Measurements from ENCODE around the gene MPHOSPH6.

The MPHOSPH6 gene

GRCh38 chr16:82133798-82134197, 36.2 kb downstream of the MPHOSPH6 start:
- Histone ChIP-seq H3K4me3 (ENCODE audit: low read length) (no peak overlapping the region), H3K9ac (ENCODE audit: low read length) (no peak overlapping the region), H3K9me2 (replicated peaks; ENCODE audit: insufficient read depth, low read length) (no peaks in the 10 kb centered on the region), H3K9me3 (replicated peaks; ENCODE audit: insufficient read depth, low read length) (no peaks in the 10 kb centered on the region), H3K79me2 (ENCODE audit: low read length) (no peaks in the 10 kb centered on the region), H3K36me3 (replicated peaks; ENCODE audit: insufficient read depth, low read length) (no peaks in the 10 kb centered on the region), H3K4me1 (ENCODE audit: low read length) (peaks cover 5% of the 10 kb centered on the region; the same call in 1 of the 2 replicates), H4K20me1 (ENCODE audit: insufficient read depth, low read length) (no peaks in the 10 kb centered on the region), H3K27me3 (replicated peaks; ENCODE audit: insufficient read depth, low read length) (no peaks in the 10 kb centered on the region), H3K4me2 (ENCODE audit: low read depth, low read length) (no peak overlapping the region), H2AFZ (ENCODE audit: low read length) (no peak overlapping the region), H3F3A (ENCODE audit: insufficient read depth, low read length) (no peaks in the 10 kb centered on the region), H3K27ac (ENCODE audit: low read length) (no peak overlapping the region)
- TF ChIP-seq EZH2 (optimal IDR thresholded peaks at IDR 0.05; ENCODE audit: low read depth, low read length) = no peak
- DNase-seq = no peak

DNA sequence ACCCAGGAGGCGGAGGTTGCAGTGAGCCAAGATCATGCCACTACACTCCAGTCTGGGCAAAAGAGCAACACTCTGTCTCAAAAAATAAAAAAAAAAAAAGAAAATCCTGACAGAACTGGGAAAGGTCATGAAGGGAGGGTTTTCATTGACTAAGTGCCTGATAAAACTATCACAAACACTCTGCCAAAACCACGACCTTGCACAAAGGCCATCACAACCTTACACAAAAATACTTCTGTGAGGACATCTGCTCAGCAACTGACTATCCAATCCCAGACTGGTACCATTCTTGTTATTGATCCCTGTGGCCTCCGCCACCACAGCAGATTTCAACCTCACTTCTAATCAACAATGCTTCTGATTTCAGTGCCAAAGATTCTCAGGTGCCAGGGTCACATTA, 40.1 kb downstream of the MPHOSPH6 start:
- H3K4me1 ChIP-seq (ENCODE audit: low read length) = peaks cover 5% of the 10 kb centered on the region; the same call in 1 of the 2 replicates
- no peak overlapping the region for H2AFZ ChIP-seq (ENCODE audit: low read length)
- no peak for DNase-seq
- H3K79me2 ChIP-seq (ENCODE audit: low read length) = no peaks in the 10 kb centered on the region
- H3K9me2 ChIP-seq (replicated peaks; ENCODE audit: insufficient read depth, low read length) = no peaks in the 10 kb centered on the region
- H3K36me3 ChIP-seq (replicated peaks; ENCODE audit: insufficient read depth, low read length) = no peaks in the 10 kb centered on the region
- H3K4me2 ChIP-seq (ENCODE audit: low read depth, low read length) = no peak overlapping the region
- no peaks in the 10 kb centered on the region for H4K20me1 ChIP-seq (ENCODE audit: insufficient read depth, low read length)
- no peaks in the 10 kb centered on the region for H3K27me3 ChIP-seq (replicated peaks; ENCODE audit: insufficient read depth, low read length)
- H3K27ac ChIP-seq (ENCODE audit: low read length) = no peak overlapping the region
- TF ChIP-seq EZH2phosphoT487 (IDR thresholded peaks at IDR 0.05; ENCODE audit: low read length) (no peak), EZH2 (optimal IDR thresholded peaks at IDR 0.05; ENCODE audit: low read depth, low read length) (no peak)
- TF ChIP-seq, protein P1, sequence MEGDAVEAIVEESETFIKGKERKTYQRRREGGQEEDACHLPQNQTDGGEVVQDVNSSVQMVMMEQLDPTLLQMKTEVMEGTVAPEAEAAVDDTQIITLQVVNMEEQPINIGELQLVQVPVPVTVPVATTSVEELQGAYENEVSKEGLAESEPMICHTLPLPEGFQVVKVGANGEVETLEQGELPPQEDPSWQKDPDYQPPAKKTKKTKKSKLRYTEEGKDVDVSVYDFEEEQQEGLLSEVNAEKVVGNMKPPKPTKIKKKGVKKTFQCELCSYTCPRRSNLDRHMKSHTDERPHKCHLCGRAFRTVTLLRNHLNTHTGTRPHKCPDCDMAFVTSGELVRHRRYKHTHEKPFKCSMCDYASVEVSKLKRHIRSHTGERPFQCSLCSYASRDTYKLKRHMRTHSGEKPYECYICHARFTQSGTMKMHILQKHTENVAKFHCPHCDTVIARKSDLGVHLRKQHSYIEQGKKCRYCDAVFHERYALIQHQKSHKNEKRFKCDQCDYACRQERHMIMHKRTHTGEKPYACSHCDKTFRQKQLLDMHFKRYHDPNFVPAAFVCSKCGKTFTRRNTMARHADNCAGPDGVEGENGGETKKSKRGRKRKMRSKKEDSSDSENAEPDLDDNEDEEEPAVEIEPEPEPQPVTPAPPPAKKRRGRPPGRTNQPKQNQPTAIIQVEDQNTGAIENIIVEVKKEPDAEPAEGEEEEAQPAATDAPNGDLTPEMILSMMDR (IDR thresholded peaks at IDR 0.05; ENCODE audit: low read length) = no peak
- no peak overlapping the region for H3K9ac ChIP-seq (ENCODE audit: low read length)
- H3K4me3 ChIP-seq (ENCODE audit: low read length) = no peak overlapping the region
- no peaks in the 10 kb centered on the region for H3F3A ChIP-seq (ENCODE audit: insufficient read depth, low read length)
- H3K9me3 ChIP-seq (replicated peaks; ENCODE audit: insufficient read depth, low read length) = no peaks in the 10 kb centered on the region

DNA sequence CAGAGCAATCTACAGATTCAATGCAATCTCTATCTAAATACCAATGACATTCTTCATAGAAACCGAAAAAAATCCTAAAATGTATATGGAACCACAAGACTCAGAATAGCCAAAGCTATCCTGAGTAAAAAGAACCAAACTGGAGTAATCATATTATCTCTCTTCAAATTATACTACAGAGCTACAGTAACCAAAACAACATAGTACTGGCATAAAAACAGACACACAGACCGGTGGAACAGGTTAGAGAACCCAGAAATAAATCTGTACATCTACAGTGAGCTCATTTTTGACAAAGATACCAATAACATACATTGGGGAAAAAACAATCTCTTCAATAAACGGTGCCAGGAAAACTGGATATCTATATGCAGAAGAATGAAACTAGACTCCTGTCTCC, 45.4 kb downstream of the MPHOSPH6 start:
- no peaks in the 10 kb centered on the region for H3K9me3 ChIP-seq (replicated peaks; ENCODE audit: insufficient read depth, low read length)

GRCh38 chr16:82119405-82119804, 50.6 kb downstream of the MPHOSPH6 start:
- H2AFZ ChIP-seq (ENCODE audit: low read length) = no peak overlapping the region
- H3K27ac ChIP-seq (ENCODE audit: low read length) = no peak overlapping the region
- H3K9me2 ChIP-seq (replicated peaks; ENCODE audit: insufficient read depth, low read length) = no peaks in the 10 kb centered on the region
- H3K4me3 ChIP-seq (ENCODE audit: low read length) = no peak overlapping the region
- no peaks in the 10 kb centered on the region for H3F3A ChIP-seq (ENCODE audit: insufficient read depth, low read length)
- no peaks in the 10 kb centered on the region for H3K79me2 ChIP-seq (ENCODE audit: low read length)
- no peak for TF ChIP-seq EZH2phosphoT487 (IDR thresholded peaks at IDR 0.05; ENCODE audit: low read length)
- TF ChIP-seq EZH2 (optimal IDR thresholded peaks at IDR 0.05; ENCODE audit: low read depth, low read length) = no peak
- TF ChIP-seq, protein P1 (IDR thresholded peaks at IDR 0.05; ENCODE audit: low read length) = no peak
- no peaks in the 10 kb centered on the region for H3K36me3 ChIP-seq (replicated peaks; ENCODE audit: insufficient read depth, low read length)
- no peaks in the 10 kb centered on the region for H3K4me1 ChIP-seq (ENCODE audit: low read length)
- no peaks in the 10 kb centered on the region for H3K27me3 ChIP-seq (replicated peaks; ENCODE audit: insufficient read depth, low read length)
- H3K9me3 ChIP-seq (replicated peaks; ENCODE audit: insufficient read depth, low read length) = no peaks in the 10 kb centered on the region
- no peaks in the 10 kb centered on the region for H4K20me1 ChIP-seq (ENCODE audit: insufficient read depth, low read length)
- H3K4me2 ChIP-seq (ENCODE audit: low read depth, low read length) = no peak overlapping the region
- no peak for DNase-seq
- no peak overlapping the region for H3K9ac ChIP-seq (ENCODE audit: low read length)

More for the DNA sequence above, 45.4 kb downstream of the MPHOSPH6 start:
- DNase-seq = no peak
- TF ChIP-seq, protein P1 (IDR thresholded peaks at IDR 0.05; ENCODE audit: low read length) = no peak
- TF ChIP-seq EZH2phosphoT487 (IDR thresholded peaks at IDR 0.05; ENCODE audit: low read length) (no peak), EZH2 (optimal IDR thresholded peaks at IDR 0.05; ENCODE audit: low read depth, low read length) (no peak)
- Histone ChIP-seq H3K27ac (ENCODE audit: low read length) (no peak overlapping the region), H3K4me3 (ENCODE audit: low read length) (no peak overlapping the region), H3K27me3 (replicated peaks; ENCODE audit: insufficient read depth, low read length) (no peaks in the 10 kb centered on the region), H2AFZ (ENCODE audit: low read length) (no peak overlapping the region), H4K20me1 (ENCODE audit: insufficient read depth, low read length) (no peaks in the 10 kb centered on the region), H3F3A (ENCODE audit: insufficient read depth, low read length) (no peaks in the 10 kb centered on the region), H3K9ac (ENCODE audit: low read length) (no peak overlapping the region), H3K79me2 (ENCODE audit: low read length) (no peaks in the 10 kb centered on the region), H3K4me1 (ENCODE audit: low read length) (no peaks in the 10 kb centered on the region), H3K4me2 (ENCODE audit: low read depth, low read length) (no peak overlapping the region), H3K9me2 (replicated peaks; ENCODE audit: insufficient read depth, low read length) (no peaks in the 10 kb centered on the region), H3K36me3 (replicated peaks; ENCODE audit: insufficient read depth, low read length) (no peaks in the 10 kb centered on the region)

Measured in MM.1S (cell line).